Measurements from ENCODE around the gene STIM2. TPM values are rescaled to one million over a fixed set of nuclear protein-coding genes. Genes with fewer than 3 reads are reported as not detected.

Gene STIM2
- total and polyA plus RNA-seq, 2 donors (not counting 3 experiments of a cell fraction or from before 2014, with no cell fraction given): 21.0 to 21.2 TPM

- POLR2A ChIA-PET: no interaction called here
- H3K4me1 ChIP-seq (ENCODE audit: control insufficient read depth, extremely low read depth, insufficient read depth, low read length): no peaks in the 10 kb centered on the region
- CTCF ChIA-PET: interaction anchor here (0.7 kb wide), 1 partner anchor 10 kb away, joined by 3 read pairs; no protein-coding TSS in a partner anchor
- FAIRE-seq (no peak), DNase-seq (ENCODE audit: low read depth, low spot score) (no peak)
- no peaks in the 10 kb centered on the region for H4K20me1 ChIP-seq (replicated peaks; ENCODE audit: control insufficient read depth, extremely low read depth, insufficient read depth, low read length)
- BruUV-seq (replicated peaks): no TSS peak
- no peak overlapping the region for H3K9ac ChIP-seq (replicated peaks; ENCODE audit: extremely low read depth, insufficient read depth, low read length)
- intact Hi-C loops (cut with micrococcal nuclease): no loop called here
- H3K9me1 ChIP-seq (replicated peaks; ENCODE audit: control insufficient read depth, extremely low read depth, insufficient read depth, low read length): no peaks in the 10 kb centered on the region
- dilution Hi-C loops (cut with MboI; ENCODE audit: extremely low pct_ligation_motif_present, low sequenced_read_pairs): no loop called here
- no peaks in the 10 kb centered on the region for H3K27me3 ChIP-seq (ENCODE audit: control insufficient read depth in 2 of 2, insufficient read depth in 2 of 2, low read length in 2 of 2)
- no peak overlapping the region for H2AFZ ChIP-seq (ENCODE audit: low read depth, low read length)
- no peak overlapping the region for H3K4me2 ChIP-seq (ENCODE audit: insufficient read depth, low read length)
- no peak overlapping the region for H3K4me3 ChIP-seq (replicated peaks in 1 of 3; ENCODE audit: insufficient read depth in 1 of 3, low read depth in 1 of 3, low read length in 3 of 3)
- no peaks in the 10 kb centered on the region for H3K9me3 ChIP-seq (replicated peaks; ENCODE audit: control insufficient read depth, insufficient read depth, low read length)
- no peaks in the 10 kb centered on the region for H3K36me3 ChIP-seq (ENCODE audit: control insufficient read depth in 2 of 2, extremely low read depth in 1 of 2, insufficient read depth in 2 of 2, low read length in 2 of 2)
- H3K79me2 ChIP-seq (ENCODE audit: control insufficient read depth, insufficient read depth, low read length): no peaks in the 10 kb centered on the region
- no peak overlapping the region for H3K27ac ChIP-seq (ENCODE audit: insufficient read depth, low read depth, low read length)
- TF ChIP-seq MYC (IDR thresholded peaks at IDR 0.05; ENCODE audit: low read depth, low read length) (no peak), FOS (IDR thresholded peaks at IDR 0.05; ENCODE audit: borderline replicate concordance, insufficient read depth, low read length) (no peak), GATA2 (IDR thresholded peaks at IDR 0.05; ENCODE audit: insufficient read depth, insufficient read length, low read depth, low read length) (no peak), EZH2 (IDR thresholded peaks at IDR 0.05; ENCODE audit: borderline replicate concordance, low read depth, low read length, severe bottlenecking) (no peak), JUN (IDR thresholded peaks at IDR 0.05; ENCODE audit: borderline replicate concordance, insufficient read depth, insufficient read length, low read depth) (no peak), POLR2AphosphoS5 (IDR thresholded peaks at IDR 0.05; ENCODE audit: insufficient read depth, low read depth, low read length) (no peak), CTCF (IDR thresholded peaks at IDR 0.05; ENCODE audit: extremely low read depth in 1 of 2, insufficient read depth in 1 of 2, low read depth in 1 of 2, low read length in 2 of 2) (no peak), MAX (IDR thresholded peaks at IDR 0.05; ENCODE audit: insufficient read depth, insufficient read length) (no peak), POLR2A (IDR thresholded peaks at IDR 0.05; ENCODE audit: low read depth, low read length) (no peak)
Observed at GRCh38 chr4:26959654-26960047, 99.0 kb downstream of the STIM2 start.

Data from endothelial cell of umbilical vein (primary cell).